Naive thymus-derived CD8-positive, alpha-beta T cell (primary cell): ENCODE measurements around the gene LRRC52. TPM values are rescaled to one million over a fixed set of nuclear protein-coding genes. Genes with fewer than 3 reads are reported as not detected.

Experiments
- ATAC-seq, 2 donors: fragments of 150-1000 bp; cut with Tn5 transposase in 1 of 2; sonication (Bioruptor Pico), chemical (Tn5 transposase) in 1 of 2; 1 replicate in 1 of 2; 2 replicates in 1 of 2; pipeline ENCODE4 v1.10.0; 2021; ENCODE audit warnings: mild to moderate bottlenecking in 2 of 2, moderate library complexity in 2 of 2
- POLR2A ChIA-PET: fragments of 350-600 bp; sonication (Branson Sonifier 250); formaldehyde crosslinking; loops from one replicate; lab custom pipeline; 2021; ENCODE audit warnings: antibody characterized with exemption; lab: Charles Lee
- DNase-seq, 10 donors: peaks; one replicate each; pipeline versions ENCODE4 v3.0.0 to v3.0.0-alpha.2; 2020 to 2022
- H3K27ac Mint-ChIP-seq, 10 donors: one replicate each; pipeline ENCODE4 v1.8.0; 2020 to 2022; ENCODE audit warnings: mild to moderate bottlenecking in 10 of 10, mixed read lengths in 10 of 10, moderate library complexity in 4 of 10, inconsistent platforms in 1 of 10
- H3K27me3 Mint-ChIP-seq, 5 donors: one replicate each; pipeline ENCODE4 v1.8.0; 2021 to 2022; ENCODE audit warnings: mixed read lengths in 5 of 5
- H3K36me3 Mint-ChIP-seq, 3 donors: one replicate each; pipeline ENCODE4 v1.8.0; 2020 to 2022; ENCODE audit warnings: mixed read lengths in 3 of 3, mild to moderate bottlenecking in 2 of 3, inconsistent platforms in 1 of 3
- H3K4me1 Mint-ChIP-seq, 4 donors: one replicate each; pipeline ENCODE4 v1.8.0; 2021 to 2022; ENCODE audit warnings: mixed read lengths in 4 of 4
- H3K4me3 Mint-ChIP-seq, 10 donors: one replicate each; pipeline ENCODE4 v1.8.0; 2020 to 2022; ENCODE audit warnings: mild to moderate bottlenecking in 10 of 10, mixed read lengths in 10 of 10, moderate library complexity in 6 of 10, inconsistent platforms in 1 of 10
- H3K9me3 Mint-ChIP-seq, 9 donors: one replicate each; pipeline ENCODE4 v1.8.0; 2020 to 2022; ENCODE audit warnings: mixed read lengths in 9 of 9, mild to moderate bottlenecking in 3 of 9, inconsistent platforms in 1 of 9, moderate library complexity in 1 of 9
- polyA plus RNA-seq, 3 donors: library from polyadenylated mRNA; unstranded; fragments of 300-500 nt; fragmentation: Illumina TruSeq; gene quantifications; one replicate each; pipeline ENCODE4 v1.2.3, GENCODE V29; 2021
- total RNA-seq, 8 experiments: library from RNA in 2 of 8; stranded (reverse) in 2 of 8; gene quantifications; one replicate each; pipeline ENCODE4 v1.2.3 and lab custom pipeline; 2021 to 2026

The LRRC52 gene
- total and polyA plus RNA-seq, 5 experiments from 2014 or later: not detected

GRCh38 chr1:165520646-165521045 is 23.2 kb upstream of the LRRC52 start:
- POLR2A ChIA-PET: no interaction called here
- ATAC-seq: no peak
- H3K36me3 Mint-ChIP-seq: peaks cover 0 to 32% (median 0%) of the 10 kb centered on the region in 3 donors
- no peak for DNase-seq
- H3K27ac Mint-ChIP-seq: no peak overlapping the region
- H3K4me3 Mint-ChIP-seq: no peak overlapping the region
- peaks cover 11 to 50% (median 28%) of the 10 kb centered on the region in 9 donors for H3K9me3 Mint-ChIP-seq
- no peaks in the 10 kb centered on the region for H3K4me1 Mint-ChIP-seq
- peaks cover 21 to 46% (median 39%) of the 10 kb centered on the region in 5 donors for H3K27me3 Mint-ChIP-seq

GRCh38 chr1:165524639-165525285 is 19.0 kb upstream of the LRRC52 start:
- H3K9me3 Mint-ChIP-seq: peaks cover 4 to 33% (median 20%) of the 10 kb centered on the region in 9 donors

GRCh38 chr1:165525708-165526107 is 18.1 kb upstream of the LRRC52 start:
- Mint-ChIP-seq H3K4me3 (no peak overlapping the region), H3K27ac (no peak overlapping the region), H3K9me3 (peaks cover 4 to 25% (median 15%) of the 10 kb centered on the region in 9 donors), H3K4me1 (no peaks in the 10 kb centered on the region), H3K27me3 (peaks cover 31 to 61% (median 44%) of the 10 kb centered on the region in 5 donors), H3K36me3 (peaks cover 0 to 21% (median 0%) of the 10 kb centered on the region in 3 donors)
- POLR2A ChIA-PET: no interaction called here
- ATAC-seq (no peak), DNase-seq (no peak)

More at GRCh38 chr1:165524639-165525285, 19.0 kb upstream of the LRRC52 start:
- peaks cover 0 to 29% (median 0%) of the 10 kb centered on the region in 3 donors for H3K36me3 Mint-ChIP-seq
- H3K4me3 Mint-ChIP-seq: no peak overlapping the region
- ATAC-seq: no peak
- POLR2A ChIA-PET: no interaction called here
- no peak overlapping the region for H3K27ac Mint-ChIP-seq
- H3K27me3 Mint-ChIP-seq: peaks cover 35 to 70% (median 44%) of the 10 kb centered on the region in 5 donors
- DNase-seq: no peak
- no peaks in the 10 kb centered on the region for H3K4me1 Mint-ChIP-seq

GRCh38 chr1:165527251-165528007 is 16.4 kb upstream of the LRRC52 start:
- ATAC-seq (no peak), DNase-seq (no peak)
- no peak overlapping the region for H3K27ac Mint-ChIP-seq
- peaks cover 24 to 68% (median 48%) of the 10 kb centered on the region in 5 donors for H3K27me3 Mint-ChIP-seq
- peaks cover under 1 to 10% (median 3%) of the 10 kb centered on the region in 9 donors for H3K9me3 Mint-ChIP-seq
- H3K4me3 Mint-ChIP-seq: no peak overlapping the region
- H3K36me3 Mint-ChIP-seq: peaks cover 0 to 6% (median 0%) of the 10 kb centered on the region in 3 donors
- POLR2A ChIA-PET: no interaction called here
- no peaks in the 10 kb centered on the region for H3K4me1 Mint-ChIP-seq

- no peak for ATAC-seq
- H3K4me3 Mint-ChIP-seq: no peak overlapping the region
- no peaks in the 10 kb centered on the region for H3K9me3 Mint-ChIP-seq
- DNase-seq: no peak
- POLR2A ChIA-PET: no interaction called here
- no peaks in the 10 kb centered on the region for H3K4me1 Mint-ChIP-seq
- peaks cover 0 to under 1% (median 0%) of the 10 kb centered on the region in 3 donors for H3K36me3 Mint-ChIP-seq
- no peak overlapping the region for H3K27ac Mint-ChIP-seq
- H3K27me3 Mint-ChIP-seq: peaks cover 14 to 44% (median 38%) of the 10 kb centered on the region in 5 donors
Observed at GRCh38 chr1:165531021-165531420, 12.8 kb upstream of the LRRC52 start.

- no peak overlapping the region for H3K27ac Mint-ChIP-seq
- no peaks in the 10 kb centered on the region for H3K4me1 Mint-ChIP-seq
- no peaks in the 10 kb centered on the region for H3K9me3 Mint-ChIP-seq
- H3K36me3 Mint-ChIP-seq: no peaks in the 10 kb centered on the region
- DNase-seq (no peak), ATAC-seq (no peak)
- H3K27me3 Mint-ChIP-seq: peaks cover 10 to 37% (median 32%) of the 10 kb centered on the region in 5 donors
- no peak overlapping the region for H3K4me3 Mint-ChIP-seq
- POLR2A ChIA-PET: no interaction called here
Observed at GRCh38 chr1:165532053-165532452, 11.7 kb upstream of the LRRC52 start.

- no peaks in the 10 kb centered on the region for H3K4me1 Mint-ChIP-seq
- no peak overlapping the region for H3K4me3 Mint-ChIP-seq
- H3K27me3 Mint-ChIP-seq: peaks cover 6 to 35% (median 25%) of the 10 kb centered on the region in 5 donors
- no peak overlapping the region for H3K27ac Mint-ChIP-seq
- H3K9me3 Mint-ChIP-seq: no peaks in the 10 kb centered on the region
- DNase-seq (no peak), ATAC-seq (no peak)
- POLR2A ChIA-PET: interaction anchor here (1.0 kb wide), 1 partner anchor 11 kb away, joined by 3 read pairs; no protein-coding TSS in a partner anchor
- no peaks in the 10 kb centered on the region for H3K36me3 Mint-ChIP-seq
Observed at GRCh38 chr1:165533254-165533653, 10.5 kb upstream of the LRRC52 start.

GRCh38 chr1:165536016-165536415 is 7.8 kb upstream of the LRRC52 start:
- Mint-ChIP-seq H3K36me3 (no peaks in the 10 kb centered on the region), H3K4me1 (no peaks in the 10 kb centered on the region), H3K4me3 (no peak overlapping the region), H3K27ac (no peak overlapping the region), H3K9me3 (no peaks in the 10 kb centered on the region), H3K27me3 (peaks cover 6 to 50% (median 25%) of the 10 kb centered on the region in 5 donors)
- no peak for DNase-seq
- POLR2A ChIA-PET: no interaction called here
- ATAC-seq: no peak

GRCh38 chr1:165537356-165538109 is 6.3 kb upstream of the LRRC52 start:
- no peak overlapping the region for H3K4me3 Mint-ChIP-seq
- no peak overlapping the region for H3K27ac Mint-ChIP-seq
- H3K27me3 Mint-ChIP-seq: peaks cover 5 to 40% (median 22%) of the 10 kb centered on the region in 5 donors
- DNase-seq (no peak), ATAC-seq (no peak)
- no peaks in the 10 kb centered on the region for H3K9me3 Mint-ChIP-seq
- H3K36me3 Mint-ChIP-seq: no peaks in the 10 kb centered on the region
- POLR2A ChIA-PET: no interaction called here
- H3K4me1 Mint-ChIP-seq: no peaks in the 10 kb centered on the region

GRCh38 chr1:165539306-165539705 is 4.5 kb upstream of the LRRC52 start:
- Mint-ChIP-seq H3K36me3 (no peaks in the 10 kb centered on the region), H3K4me1 (no peaks in the 10 kb centered on the region), H3K4me3 (no peak overlapping the region), H3K27me3 (peaks cover 8 to 55% (median 23%) of the 10 kb centered on the region in 5 donors), H3K9me3 (no peaks in the 10 kb centered on the region), H3K27ac (no peak overlapping the region)
- DNase-seq: no peak
- no peak for ATAC-seq
- POLR2A ChIA-PET: no interaction called here

- Mint-ChIP-seq H3K36me3 (no peaks in the 10 kb centered on the region), H3K9me3 (no peaks in the 10 kb centered on the region), H3K4me1 (no peaks in the 10 kb centered on the region), H3K27ac (no peak overlapping the region), H3K4me3 (no peak overlapping the region), H3K27me3 (peaks cover 12 to 61% (median 29%) of the 10 kb centered on the region in 5 donors)
- ATAC-seq: no peak
- no peak for DNase-seq
- POLR2A ChIA-PET: no interaction called here
Observed at GRCh38 chr1:165539908-165540307, 3.9 kb upstream of the LRRC52 start.

- Mint-ChIP-seq H3K27me3 (peaks cover 19 to 82% (median 38%) of the 10 kb centered on the region in 5 donors), H3K36me3 (no peaks in the 10 kb centered on the region), H3K27ac (no peak overlapping the region), H3K4me1 (no peaks in the 10 kb centered on the region), H3K9me3 (no peaks in the 10 kb centered on the region), H3K4me3 (no peak overlapping the region)
- ATAC-seq (no peak), DNase-seq (no peak)
- POLR2A ChIA-PET: no interaction called here
Observed at GRCh38 chr1:165542015-165542631, 1.7 kb upstream of the LRRC52 start.
